GM12878 (cell line): Measurements from ENCODE around the gene CCDC57. TPM values are rescaled to one million over a fixed set of nuclear protein-coding genes. Genes with fewer than 3 reads are reported as not detected.

Experiments
- ATAC-seq: fragments of 200-7000 bp; cut with Tn5 transposase; 3 replicates; pipeline ENCODE4 v1.9.1; 2020; ENCODE audit warnings: mild to moderate bottlenecking, moderate library complexity
- BruUV-seq: library from RNA; stranded (reverse); fragments of 400-500 nt; replicated peaks from 2 replicates; lab custom pipeline; 2021; lab: Mats Ljungman, UMichigan
- CTCF ChIA-PET: fragments of 300-600 bp; sonication (Branson Sonifier 250); formaldehyde crosslinking; extraction: SDS; loops from one replicate; lab custom pipeline; 2021; ENCODE audit warnings: inconsistent platforms; lab: Yijun Ruan, JAX
- POLR2A ChIA-PET: fragments of 350-600 bp; formaldehyde crosslinking; extraction: SDS; loops from one replicate; lab custom pipeline; 2021; ENCODE audit warnings: inconsistent platforms; lab: Charles Lee
- RAD21 ChIA-PET: fragments of 300-600 bp; sonication (Branson Sonifier 250); formaldehyde crosslinking; loops from one replicate; lab custom pipeline; 2023; ENCODE audit warnings: antibody characterized with exemption; ENCODE audit not compliant: unreplicated experiment; lab: Charles Lee
- SMC1A ChIA-PET: fragments of 300-600 bp; sonication (Branson Sonifier 250); formaldehyde crosslinking; loops from one replicate; lab custom pipeline; 2023; ENCODE audit not compliant: unreplicated experiment, uncharacterized antibody; lab: Charles Lee
- DNase-seq: peaks from one replicate; pipeline ENCODE4 v3.0.0-alpha.2; 2011; ENCODE audit warnings: low read depth, low spot score
- FAIRE-seq: peaks from 3 replicates; lab custom pipeline; 2011; peaks lifted over from hg19 to GRCh38; lab: Jason Lieb, UNC
- H2AFZ ChIP-seq: 2 replicates; pipeline ENCODE4 v1.6.0; 2011; ENCODE audit warnings: low read depth, low read length, control low read depth; ENCODE audit not compliant: control insufficient read depth
- H3K27ac ChIP-seq: 2 replicates; pipeline ENCODE4 v1.5.1; 2011; ENCODE audit warnings: control low read depth; ENCODE audit not compliant: control insufficient read depth, insufficient read depth
- H3K27me3 ChIP-seq, 2 experiments: replicated peaks in 1 of 2; 2 replicates each; pipeline versions ENCODE4 v1.6.0 to v1.6.1; 2011; ENCODE audit warnings: low read length in 1 of 2; ENCODE audit not compliant: control insufficient read depth in 2 of 2, insufficient read depth in 2 of 2
- H3K36me3 ChIP-seq, 2 experiments: 2 replicates each; pipeline ENCODE4 v1.5.1; 2011; ENCODE audit warnings: low read length in 1 of 2; ENCODE audit not compliant: control insufficient read depth in 2 of 2, insufficient read depth in 2 of 2
- H3K4me1 ChIP-seq: 2 replicates; pipeline ENCODE4 v1.6.1; 2011; ENCODE audit warnings: mild to moderate bottlenecking, low read length, moderate library complexity, mixed read lengths; ENCODE audit not compliant: control insufficient read depth, insufficient read depth
- H3K4me2 ChIP-seq: 2 replicates; pipeline ENCODE4 v1.6.0; 2011; ENCODE audit warnings: control low read depth; ENCODE audit not compliant: control insufficient read depth, insufficient read depth
- H3K4me3 ChIP-seq: fragments of 200-600 bp; sonication (generic); 2 replicates; pipeline ENCODE4 v1.5.1; 2016
- H3K79me2 ChIP-seq: 2 replicates; pipeline ENCODE4 v1.6.0; 2011; ENCODE audit warnings: low read length; ENCODE audit not compliant: control insufficient read depth, insufficient read depth
- H3K9ac ChIP-seq: 2 replicates; pipeline ENCODE4 v1.8.0; 2011; ENCODE audit warnings: low read length, control low read depth, mixed read lengths; ENCODE audit not compliant: control insufficient read depth, insufficient read depth
- H3K9me3 ChIP-seq: replicated peaks from 3 replicates; pipeline ENCODE4 v1.5.1; 2011; ENCODE audit warnings: mild to moderate bottlenecking, low read length; ENCODE audit not compliant: control insufficient read depth, insufficient read depth
- H4K20me1 ChIP-seq: 2 replicates; pipeline ENCODE4 v1.6.0; 2011; ENCODE audit not compliant: control insufficient read depth, insufficient read depth
- ESRRA ChIP-seq: IDR thresholded peaks from 2 replicates; pipeline ENCODE4 v1.6.1; 2012; ENCODE audit warnings: mild to moderate bottlenecking, low read length, improper control_type of control experiment
- KAT2A ChIP-seq: conservative IDR thresholded peaks from 2 replicates; pipeline ENCODE4 v1.6.1; 2011; ENCODE audit warnings: low read depth, low read length; ENCODE audit not compliant: control insufficient read depth
- PAX5 ChIP-seq: IDR thresholded peaks from 2 replicates; pipeline ENCODE4 v1.6.1; 2011; ENCODE audit warnings: low read depth, low read length, borderline replicate concordance
- STAT3 ChIP-seq: IDR thresholded peaks from 2 replicates; pipeline ENCODE4 v1.6.1; 2011; ENCODE audit warnings: low read depth, low read length, improper control_type of control experiment
- TCF7 ChIP-seq: IDR thresholded peaks from 2 replicates; pipeline ENCODE4 v1.6.1; 2014; ENCODE audit warnings: antibody characterized with exemption, borderline replicate concordance
- WGBS: methylation state at CpG from one replicate; pipeline ENCODE4 v1.1.6; 2016; ENCODE audit warnings: low lambda C conversion rate; ENCODE audit not compliant: insufficient replicate concordance, insufficient coverage; ENCODE audit errors: missing lambda C conversion rate; 5-methylcytosine and 5-hydroxymethylcytosine counted together
- in situ Hi-C: fragments of 300-500 bp; cut with MboI; formaldehyde crosslinking; loops from 9 replicates; pipeline ENCODE4 v1.14.3; 2018; ENCODE audit warnings: mixed read lengths
- intact Hi-C: fragments of 100-400 bp; cut with micrococcal nuclease; formaldehyde crosslinking; loops from one replicate; pipeline ENCODE4 v1.14.2; 2022; ENCODE audit not compliant: unreplicated experiment
- polyA plus RNA-seq, 11 experiments: library from polyadenylated mRNA; depleted of rRNA in 4 of 11; unstranded in 6 of 11; stranded (reverse) in 5 of 11; fragments of >200 nt; fragmentation: Nextera tagmentation in 4 of 11; fragmentation: Illumina TruSeq in 1 of 11; extraction: Ambion mirVana in 4 of 11; extraction: Trizol in 1 of 11; gene quantifications; 1 replicate in 1 of 11; 2 replicates in 10 of 11; pipeline versions ENCODE4 v1.2.1 to v1.2.3, GENCODE V29; 2011 to 2016; ENCODE audit warnings: inconsistent platforms in 2 of 11, missing spikeins in 2 of 11, low read depth in 1 of 11
- total RNA-seq, 4 experiments: library from RNA; depleted of rRNA in 3 of 4; stranded (reverse); fragments of >200 nt in 3 of 4; fragmentation: Illumina TruSeq in 1 of 4; extraction: Trizol in 1 of 4; gene quantifications; 2 replicates each; pipeline versions ENCODE4 v1.2.1 to v1.2.3, GENCODE V29; 2013 to 2021
- TF ChIP-seq, protein P1 (sequence below), 3 experiments: IDR thresholded peaks in 2 of 3; conservative IDR thresholded peaks in 1 of 3; 2 replicates each; pipeline ENCODE4 v1.5.1; 2011; ENCODE audit warnings: low read depth in 3 of 3, low read length in 3 of 3, mild to moderate bottlenecking in 3 of 3, control low read depth in 2 of 3, moderate library complexity in 2 of 3, inconsistent platforms in 1 of 3, mixed read lengths in 1 of 3; ENCODE audit not compliant: control insufficient read depth in 2 of 3, insufficient read depth in 1 of 3; ENCODE audit errors: extremely low read depth in 1 of 3

The CCDC57 gene
- total and polyA plus RNA-seq, 10 of the 15 experiments (the other 5 are each of a cell fraction or from before 2014, with no cell fraction given) = 5.4 to 123 (median 45.8) TPM

DNA sequence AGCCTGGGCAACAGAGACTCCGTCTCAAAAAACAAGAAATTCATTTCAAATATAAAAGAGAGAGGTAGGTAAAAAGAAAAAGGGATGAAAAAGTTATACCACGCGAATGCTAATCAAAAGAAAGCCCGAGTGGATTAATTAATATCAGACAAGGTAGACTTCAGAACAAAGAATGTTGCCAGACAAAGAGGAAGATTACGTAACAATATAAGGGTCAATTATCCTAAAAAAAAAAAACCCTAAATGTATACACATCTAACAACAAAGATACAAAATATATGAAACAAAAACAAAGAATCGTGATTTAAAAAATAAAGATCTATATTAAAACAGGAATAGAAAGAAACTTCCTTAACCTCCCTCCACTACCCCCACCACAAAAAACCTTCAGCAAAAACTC, 44.1 kb downstream of the CCDC57 start (continued):
- TF ChIP-seq, protein P1, sequence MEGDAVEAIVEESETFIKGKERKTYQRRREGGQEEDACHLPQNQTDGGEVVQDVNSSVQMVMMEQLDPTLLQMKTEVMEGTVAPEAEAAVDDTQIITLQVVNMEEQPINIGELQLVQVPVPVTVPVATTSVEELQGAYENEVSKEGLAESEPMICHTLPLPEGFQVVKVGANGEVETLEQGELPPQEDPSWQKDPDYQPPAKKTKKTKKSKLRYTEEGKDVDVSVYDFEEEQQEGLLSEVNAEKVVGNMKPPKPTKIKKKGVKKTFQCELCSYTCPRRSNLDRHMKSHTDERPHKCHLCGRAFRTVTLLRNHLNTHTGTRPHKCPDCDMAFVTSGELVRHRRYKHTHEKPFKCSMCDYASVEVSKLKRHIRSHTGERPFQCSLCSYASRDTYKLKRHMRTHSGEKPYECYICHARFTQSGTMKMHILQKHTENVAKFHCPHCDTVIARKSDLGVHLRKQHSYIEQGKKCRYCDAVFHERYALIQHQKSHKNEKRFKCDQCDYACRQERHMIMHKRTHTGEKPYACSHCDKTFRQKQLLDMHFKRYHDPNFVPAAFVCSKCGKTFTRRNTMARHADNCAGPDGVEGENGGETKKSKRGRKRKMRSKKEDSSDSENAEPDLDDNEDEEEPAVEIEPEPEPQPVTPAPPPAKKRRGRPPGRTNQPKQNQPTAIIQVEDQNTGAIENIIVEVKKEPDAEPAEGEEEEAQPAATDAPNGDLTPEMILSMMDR (IDR thresholded peaks at IDR 0.05 in 2 of 3, conservative IDR thresholded peaks at IDR 0.05 in 1 of 3; ENCODE audit: control insufficient read depth in 2 of 3, extremely low read depth in 1 of 3, insufficient read depth in 1 of 3, low read depth in 3 of 3, low read length in 3 of 3) = no peak
- TF ChIP-seq TCF7 (no peak), STAT3 (no peak), PAX5 (no peak)

DNA sequence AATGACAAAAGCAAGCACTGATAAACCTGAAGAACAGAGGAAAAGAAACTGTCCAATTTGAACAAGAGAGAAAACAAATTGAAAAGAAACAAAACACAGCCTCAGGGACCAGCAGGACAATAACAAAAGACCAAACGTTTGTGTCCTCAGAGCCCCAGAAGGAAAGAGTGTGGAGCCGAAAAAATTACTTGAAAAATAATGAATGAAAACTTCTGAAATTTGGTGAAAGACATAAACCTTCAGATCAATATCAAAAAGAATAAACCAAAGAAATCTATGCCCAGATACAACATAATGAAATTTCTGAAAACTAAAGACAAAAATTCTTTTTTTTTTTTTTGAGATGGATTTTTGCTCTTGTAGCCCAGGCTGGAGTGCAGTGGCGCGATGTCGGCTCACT, 45.6 kb downstream of the CCDC57 start:
- H3K4me3 ChIP-seq = no peak overlapping the region
- TF ChIP-seq KAT2A (no peak), ESRRA (no peak), STAT3 (no peak)
- no peak overlapping the region for H3K9ac ChIP-seq
- H3K79me2 ChIP-seq = no peaks in the 10 kb centered on the region
- ChIA-PET SMC1A (no interaction called here), CTCF (no interaction called here), POLR2A (no interaction called here), RAD21 (no interaction called here)
- DNase-seq (no peak), ATAC-seq (no peak), FAIRE-seq (no peak)
- in situ Hi-C loops (no loop called here), intact Hi-C loops (no loop called here)
- H3K9me3 ChIP-seq = no peaks in the 10 kb centered on the region
- H3K4me1 ChIP-seq = no peaks in the 10 kb centered on the region
- H3K27ac ChIP-seq = no peak overlapping the region
- BruUV-seq = no TSS peak
- H3K4me2 ChIP-seq = no peak overlapping the region
- no peaks in the 10 kb centered on the region for H3K27me3 ChIP-seq
- no peak overlapping the region for H2AFZ ChIP-seq
- H4K20me1 ChIP-seq = no peaks in the 10 kb centered on the region; the same call in 1 of the 2 replicates
- H3K36me3 ChIP-seq = peaks cover 0 to 2% of the 10 kb centered on the region in 2 experiments; a peak in 2 of 4 replicates
- whole genome bisulfite sequencing = 87% methylated on average over 5 of the region's 5 CpGs
